CD4-positive, alpha-beta T cell treated with Interleukin-1 beta for 1 hour (primary cell): ENCODE results near the gene GPS1.
"Not testable (repeated sequence)": the region's sequence is repeated elsewhere in the genome, so short reads cannot be mapped to it uniquely, and the experiment has no call there.

Experiments
- DNase-seq, 2 donors: peaks; one replicate each; pipeline ENCODE4 v3.0.0-alpha.2; 2020 to 2022

The GPS1 gene

DNA sequence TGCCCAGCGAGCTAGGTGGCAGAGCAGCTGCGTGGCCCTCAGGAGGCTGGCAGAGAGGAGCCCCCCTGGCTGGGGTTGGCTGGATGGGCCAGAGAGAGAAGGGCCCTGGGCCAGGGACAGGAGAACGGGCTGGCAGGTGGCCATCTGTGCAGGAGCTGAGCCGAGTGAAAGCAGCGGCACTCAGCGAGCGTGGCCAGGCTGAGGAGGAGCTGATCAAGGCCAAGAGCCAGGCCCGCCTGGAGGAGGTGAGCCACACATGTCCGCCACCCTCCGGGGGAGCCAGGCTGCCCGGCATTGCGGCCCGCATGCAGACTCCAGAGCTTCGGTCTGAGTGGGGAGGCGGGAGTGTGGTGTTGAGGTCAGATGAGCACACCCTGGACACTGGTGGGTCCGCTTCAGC is 22.3 kb upstream of the GPS1 start:
- DNase-seq, result no peak

DNA sequence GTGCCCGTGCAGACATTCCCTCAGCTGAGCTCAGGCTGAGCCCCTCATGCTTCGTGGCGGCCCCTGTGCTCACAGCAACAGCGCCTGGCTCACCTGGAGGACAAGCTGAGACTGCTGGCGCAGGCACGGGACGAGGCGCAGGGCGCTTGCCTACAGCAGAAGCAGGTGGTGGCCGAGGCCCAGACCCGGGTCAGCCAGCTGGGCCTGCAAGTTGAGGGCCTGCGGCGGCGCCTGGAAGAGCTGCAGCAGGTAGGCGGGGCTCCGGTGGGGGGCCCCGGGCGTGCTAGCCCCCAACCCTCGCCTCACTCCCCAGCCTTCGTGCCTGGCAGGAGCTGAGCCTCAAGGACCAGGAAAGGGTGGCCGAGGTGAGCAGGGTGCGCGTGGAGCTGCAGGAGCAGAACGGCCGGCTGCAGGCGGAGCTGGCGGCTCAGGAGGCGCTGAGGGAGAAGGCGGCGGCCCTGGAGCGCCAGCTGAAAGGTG is 21.7 kb upstream of the GPS1 start:
- no peak for DNase-seq

DNA sequence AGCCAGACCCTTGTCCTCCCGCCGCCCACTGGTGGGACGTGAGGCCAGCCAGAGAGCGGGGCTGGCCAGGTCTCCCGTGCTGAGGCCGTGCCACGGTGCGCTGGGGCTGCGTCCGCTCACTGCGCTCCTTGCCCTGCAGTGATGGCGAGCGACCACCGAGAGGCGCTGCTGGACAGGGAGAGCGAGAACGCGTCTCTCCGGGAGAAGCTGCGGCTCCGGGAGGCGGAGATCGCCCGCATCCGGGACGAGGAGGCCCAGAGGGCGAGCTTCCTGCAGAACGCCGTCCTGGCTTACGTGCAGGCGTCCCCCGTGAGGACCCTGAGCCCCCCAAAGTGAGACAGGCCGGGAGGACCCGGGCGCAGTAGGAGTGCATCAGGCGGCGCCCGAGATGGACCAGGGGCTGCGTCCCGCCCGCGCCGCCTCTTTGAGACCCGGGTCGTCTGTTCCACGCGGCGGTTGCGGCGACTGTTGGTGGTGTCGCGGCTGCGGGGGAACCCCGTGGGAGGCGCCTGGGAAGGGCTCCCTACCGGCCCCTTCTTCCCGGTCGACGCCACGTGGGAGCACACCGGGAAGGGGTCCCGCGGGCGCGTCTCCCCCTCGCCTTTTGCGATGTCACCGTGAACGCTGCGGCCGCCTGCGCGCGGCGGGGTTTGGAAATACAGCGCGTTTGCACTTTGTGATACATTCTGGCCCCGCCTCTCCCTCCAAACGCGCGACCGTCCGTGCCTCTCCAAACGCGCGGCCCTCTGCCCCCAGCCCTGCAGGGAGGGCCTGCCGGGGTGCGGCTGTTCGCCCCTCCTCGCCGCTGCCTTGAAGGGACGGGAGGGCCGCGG is 21.0 kb upstream of the GPS1 start:
- DNase-seq, result peak; percentile 81 to 83

DNA sequence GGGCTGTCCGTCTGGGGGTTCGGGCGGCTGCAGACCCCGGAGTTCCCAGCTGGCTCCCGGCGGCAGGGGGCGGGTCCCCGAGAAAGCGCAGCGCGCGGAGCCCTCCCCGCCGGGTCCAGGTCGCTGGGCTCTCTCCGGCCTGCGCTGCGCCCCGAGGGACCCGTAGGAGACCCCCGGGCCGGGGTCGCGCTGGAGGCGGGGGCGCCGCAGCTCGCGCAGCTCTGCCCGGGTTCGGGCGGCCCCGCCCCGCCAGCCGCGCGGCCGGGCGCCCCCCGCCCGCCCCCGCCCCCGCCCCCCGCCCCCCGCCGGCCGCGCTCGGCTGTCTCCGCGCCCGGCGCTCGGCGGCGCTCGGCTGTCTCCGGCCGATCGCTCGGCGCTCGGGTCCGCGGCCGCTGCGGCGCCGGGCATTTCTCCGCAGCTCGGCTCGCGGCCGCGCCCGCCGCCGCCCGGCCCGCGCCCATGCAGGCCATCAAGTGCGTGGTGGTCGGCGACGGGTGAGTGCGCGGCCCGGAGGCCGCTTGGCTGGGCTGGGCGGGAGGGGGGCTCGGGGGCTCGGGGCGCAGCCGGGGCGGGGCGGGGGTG is 20.3 kb upstream of the GPS1 start, which contains the start of gene RAC3:
RAC3 (plus strand) TSS at position 376 of the 582 bp plus-strand sequence; CDS start at position 460, 84 bp downstream.
- DNase-seq, result no peak

DNA sequence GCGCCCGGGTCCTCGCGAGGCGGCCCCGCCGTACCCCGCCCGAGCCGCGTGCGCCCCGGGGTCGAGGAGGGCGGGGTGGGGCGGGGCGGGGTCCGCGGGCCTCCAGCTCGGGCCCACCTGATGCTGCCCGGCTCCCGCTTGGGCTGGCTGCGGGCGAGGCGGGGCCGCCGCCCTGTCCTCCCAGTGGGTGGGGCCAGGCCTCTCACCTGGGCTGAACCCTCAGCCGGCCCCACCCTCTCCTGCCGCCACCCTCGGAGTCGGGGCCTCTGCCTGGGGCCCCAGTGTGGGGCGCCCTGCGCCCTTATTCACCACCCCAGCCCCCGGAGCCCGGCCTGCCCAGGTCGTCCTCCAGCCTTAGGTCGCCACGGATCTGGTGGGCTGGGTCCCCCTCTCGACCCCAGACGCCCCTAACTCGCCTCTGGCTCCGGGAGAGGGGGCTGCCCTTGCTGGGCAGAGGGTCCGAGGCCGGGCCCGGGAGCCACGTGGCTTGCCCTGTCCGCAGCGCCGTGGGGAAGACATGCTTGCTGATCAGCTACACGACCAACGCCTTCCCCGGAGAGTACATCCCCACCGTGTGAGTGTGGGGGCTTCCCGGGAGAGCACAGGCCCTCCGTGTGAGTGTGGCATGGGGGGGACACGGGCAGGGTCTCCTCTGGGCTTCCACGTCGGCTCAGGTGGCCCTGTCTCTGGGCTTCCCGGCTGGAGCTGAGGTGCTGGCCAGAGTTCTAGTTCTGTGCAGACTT is 19.6 kb upstream of the GPS1 start:
- DNase-seq, result peak; percentile 40 to 51

DNA sequence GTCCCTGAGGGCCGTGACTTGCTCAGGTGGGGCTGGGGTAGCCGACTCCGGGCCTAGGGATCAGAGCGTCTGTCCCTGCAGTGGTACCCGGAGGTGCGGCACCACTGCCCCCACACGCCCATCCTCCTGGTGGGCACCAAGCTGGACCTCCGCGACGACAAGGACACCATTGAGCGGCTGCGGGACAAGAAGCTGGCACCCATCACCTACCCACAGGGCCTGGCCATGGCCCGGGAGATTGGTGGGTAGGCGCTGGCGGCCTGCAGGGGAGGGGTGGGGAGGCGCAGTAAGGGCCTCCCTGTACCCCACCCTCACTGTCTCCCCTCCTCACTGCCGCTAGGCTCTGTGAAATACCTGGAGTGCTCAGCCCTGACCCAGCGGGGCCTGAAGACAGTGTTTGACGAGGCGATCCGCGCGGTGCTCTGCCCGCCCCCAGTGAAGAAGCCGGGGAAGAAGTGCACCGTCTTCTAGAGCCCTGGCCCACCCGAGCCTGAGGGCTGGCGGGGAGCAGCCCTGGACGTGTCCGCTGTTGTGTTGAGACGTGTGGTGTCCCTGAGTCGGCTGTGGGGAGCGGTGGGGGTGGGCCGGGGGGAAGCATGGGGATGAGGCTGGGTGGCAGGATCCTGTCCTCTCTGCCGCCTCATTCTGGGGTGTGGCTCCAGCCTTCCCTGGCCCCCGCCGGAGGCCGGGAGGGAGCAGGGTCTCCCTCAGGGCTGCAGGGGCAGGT is 18.2 kb upstream of the GPS1 start:
- DNase-seq, result no peak

DNA sequence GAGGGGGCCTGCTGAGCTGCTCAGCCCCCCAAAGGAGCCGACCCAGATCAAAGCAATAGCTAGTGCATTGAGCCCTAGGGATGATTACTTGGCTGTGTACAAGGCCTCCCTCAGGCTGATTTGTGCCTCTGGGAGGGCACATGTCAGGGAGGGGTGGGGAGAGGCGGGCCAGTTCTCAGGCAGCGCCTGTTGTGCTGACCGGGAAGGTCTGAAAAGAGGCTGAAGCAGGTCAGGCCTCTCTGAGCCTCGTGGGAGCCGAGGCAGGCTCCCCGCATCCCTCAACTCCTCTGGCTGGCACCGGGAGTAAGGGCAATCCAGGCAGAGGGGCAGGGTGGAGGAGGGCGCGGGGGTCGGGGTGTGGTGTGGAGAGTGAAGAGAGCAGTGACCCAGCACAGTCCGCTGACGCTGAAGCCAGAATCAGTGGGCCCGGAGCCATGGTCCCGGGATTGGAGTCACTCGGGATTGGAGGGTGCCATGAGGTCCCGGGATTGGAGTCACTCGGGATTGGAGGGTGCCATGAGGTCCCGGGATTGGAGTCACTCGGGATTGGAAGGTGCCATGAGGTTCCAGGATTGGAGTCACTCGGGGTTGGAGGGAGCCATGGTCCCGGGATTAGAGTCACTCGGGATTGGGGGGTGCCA is 17.2 kb upstream of the GPS1 start:
- no peak for DNase-seq

DNA sequence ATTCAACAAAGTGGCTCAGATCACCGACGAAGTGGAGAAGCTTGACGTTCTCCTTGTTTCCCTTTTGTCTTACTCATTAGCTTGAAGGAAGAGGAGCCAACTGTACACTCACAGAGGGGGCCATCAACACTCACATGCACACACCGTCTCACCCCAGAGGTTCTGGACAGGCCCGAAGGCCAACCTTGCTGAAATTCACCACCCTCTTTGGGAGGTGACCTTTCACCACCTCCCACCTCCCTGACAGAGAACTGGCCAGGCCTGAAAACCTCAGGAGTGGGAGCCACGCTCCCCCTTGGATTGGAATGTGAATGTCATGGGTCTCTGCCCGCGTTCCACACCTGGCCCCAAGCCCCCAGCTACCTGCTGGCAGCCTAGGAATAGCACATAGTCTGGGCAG is 16.2 kb upstream of the GPS1 start:
- no peak for DNase-seq

DNA sequence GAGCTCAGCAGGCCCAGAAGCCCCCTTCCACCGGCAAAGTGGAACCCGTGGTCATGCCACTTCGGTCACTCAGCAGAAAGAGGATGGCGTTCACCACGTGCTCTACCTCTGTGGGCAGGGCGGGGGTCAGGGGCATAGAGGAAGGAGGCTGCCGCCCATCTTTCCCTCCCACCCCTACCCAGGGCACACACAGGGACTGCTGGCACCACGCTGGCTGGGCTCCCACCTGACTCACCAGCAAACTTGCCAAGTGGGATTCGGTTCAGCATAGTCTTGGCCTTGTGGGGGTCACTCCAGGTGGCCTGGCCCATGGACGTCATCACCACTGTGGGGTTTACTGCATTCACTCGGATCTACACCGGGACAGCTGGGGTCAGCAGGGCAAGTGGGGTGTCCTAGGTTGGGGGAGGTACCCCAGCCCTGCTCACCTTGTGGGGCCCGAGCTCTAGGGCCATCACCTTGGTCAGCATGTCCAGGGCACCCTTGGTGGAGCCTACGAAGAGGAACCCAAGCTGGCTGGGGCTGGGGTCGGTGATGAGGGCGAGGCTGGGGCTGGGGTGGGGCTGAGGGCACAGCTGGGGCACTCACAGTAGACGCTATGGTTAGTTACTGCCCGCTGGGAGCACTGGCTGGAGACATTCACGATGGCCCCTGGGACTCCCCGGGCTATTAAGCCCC is 15.6 kb upstream of the GPS1 start:
- DNase-seq, result no peak

DNA sequence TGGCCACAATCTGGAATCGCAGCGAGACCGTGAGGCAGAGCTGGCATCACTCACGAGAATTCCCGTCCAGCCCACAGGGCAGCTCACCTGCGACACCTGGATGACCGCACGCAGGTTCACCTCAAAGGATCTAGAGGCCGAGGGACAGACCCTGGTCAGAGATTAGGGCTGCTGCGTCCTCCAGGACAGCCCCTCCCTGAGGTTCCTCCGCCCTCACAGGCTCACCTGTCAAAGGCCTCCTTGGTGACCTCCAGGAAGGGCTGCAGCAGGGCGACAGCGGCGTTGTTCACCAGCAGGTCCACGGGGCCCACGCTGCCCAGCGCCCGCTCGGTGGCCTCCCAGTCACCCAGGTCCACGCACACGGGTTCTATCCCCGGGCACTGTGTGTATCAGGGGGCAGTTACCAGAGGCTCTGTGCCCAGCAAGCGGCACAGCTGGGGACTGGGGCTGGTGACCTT is 15.0 kb upstream of the GPS1 start:
- no peak for DNase-seq

DNA sequence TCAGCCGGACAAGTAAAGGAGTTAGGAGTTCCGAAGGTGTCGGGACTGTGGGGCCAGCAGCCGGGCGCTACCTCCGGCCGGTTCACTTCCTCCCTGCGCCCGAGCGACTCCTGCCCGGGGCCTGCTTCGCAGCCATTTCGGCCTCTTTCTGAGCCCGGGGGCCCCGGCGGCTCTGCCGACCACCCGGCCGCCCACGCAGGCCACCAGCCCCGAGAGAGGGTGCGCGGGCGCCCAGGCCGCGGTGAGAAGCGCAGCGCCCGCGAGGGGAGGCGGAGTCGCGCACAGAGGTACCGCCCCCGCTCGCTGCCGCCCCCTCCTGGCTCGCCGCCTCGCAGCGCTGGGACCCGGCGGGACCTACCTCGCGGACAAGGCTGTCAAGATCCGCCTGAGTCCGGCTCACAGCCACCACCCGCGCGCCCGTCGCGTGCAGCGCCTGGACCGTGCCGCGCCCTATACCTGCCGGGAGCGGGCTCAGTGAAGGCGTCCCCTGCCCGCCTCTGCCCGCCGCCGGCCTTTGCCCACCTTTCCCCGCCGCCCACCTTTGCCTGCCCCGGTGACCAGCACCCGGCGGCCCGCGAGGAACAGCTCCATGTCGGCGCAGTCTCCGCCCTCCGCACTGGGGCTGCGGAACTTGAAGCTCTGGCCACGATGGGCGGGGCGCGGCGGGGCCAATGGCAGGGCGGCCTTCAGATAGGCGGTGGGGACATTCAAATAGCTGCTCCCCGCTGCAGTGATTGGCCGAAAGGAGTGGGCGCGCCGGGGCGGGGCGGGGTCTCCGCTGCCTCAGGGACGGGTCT is 14.4 kb upstream of the GPS1 start, which contains the start of gene DCXR:
DCXR (minus strand) TSS at position 606 of the 797 bp plus-strand sequence; CDS start at position 591, 15 bp downstream.
- DNase-seq, result peak; percentile 96

DNA sequence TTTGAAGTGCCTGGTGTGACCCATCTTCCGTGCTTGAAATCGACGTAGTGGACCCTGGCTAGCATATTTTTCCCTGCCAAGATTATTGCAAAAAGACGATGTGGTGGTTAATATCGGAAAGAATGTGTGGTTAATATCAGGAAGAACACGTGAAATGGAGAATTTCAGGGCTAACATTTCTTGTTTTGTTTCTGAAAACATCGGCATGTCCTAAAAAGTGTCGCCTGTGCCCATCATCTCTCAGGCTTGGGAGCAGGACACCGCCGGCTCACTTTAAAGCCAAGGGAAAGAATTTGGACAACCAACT is 13.9 kb upstream of the GPS1 start:
- no peak for DNase-seq

DNA sequence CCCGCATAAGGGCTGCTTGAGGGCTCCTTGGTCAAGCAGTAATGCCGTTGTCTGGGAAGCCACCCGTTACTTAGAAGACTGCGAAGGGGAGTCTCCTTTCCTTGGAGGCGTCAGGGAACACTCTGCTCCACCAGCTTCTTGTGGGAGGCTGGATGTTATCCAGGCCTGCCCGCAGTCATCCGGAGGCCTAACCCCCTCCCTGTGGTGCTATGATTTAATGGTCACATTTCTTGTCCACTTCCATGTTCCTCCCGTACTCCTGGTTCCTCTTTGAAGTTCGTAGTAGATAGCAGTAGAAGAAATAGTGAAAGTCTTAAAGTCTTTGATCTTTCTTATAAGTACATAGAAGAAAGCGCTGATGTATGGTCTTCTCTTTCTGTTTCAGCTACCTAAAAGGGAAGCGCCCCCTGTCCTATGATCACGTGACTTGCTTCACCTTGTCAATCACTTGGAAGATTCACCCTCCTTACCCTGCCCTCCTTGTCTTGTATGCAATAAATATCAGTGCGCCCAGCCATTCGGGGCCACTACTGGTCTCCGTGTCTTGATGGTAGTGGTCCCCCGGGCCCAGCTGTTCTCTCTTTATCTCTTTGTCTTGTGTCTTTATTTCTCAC is 12.8 kb upstream of the GPS1 start:
- not testable (repeated sequence) for DNase-seq

DNA sequence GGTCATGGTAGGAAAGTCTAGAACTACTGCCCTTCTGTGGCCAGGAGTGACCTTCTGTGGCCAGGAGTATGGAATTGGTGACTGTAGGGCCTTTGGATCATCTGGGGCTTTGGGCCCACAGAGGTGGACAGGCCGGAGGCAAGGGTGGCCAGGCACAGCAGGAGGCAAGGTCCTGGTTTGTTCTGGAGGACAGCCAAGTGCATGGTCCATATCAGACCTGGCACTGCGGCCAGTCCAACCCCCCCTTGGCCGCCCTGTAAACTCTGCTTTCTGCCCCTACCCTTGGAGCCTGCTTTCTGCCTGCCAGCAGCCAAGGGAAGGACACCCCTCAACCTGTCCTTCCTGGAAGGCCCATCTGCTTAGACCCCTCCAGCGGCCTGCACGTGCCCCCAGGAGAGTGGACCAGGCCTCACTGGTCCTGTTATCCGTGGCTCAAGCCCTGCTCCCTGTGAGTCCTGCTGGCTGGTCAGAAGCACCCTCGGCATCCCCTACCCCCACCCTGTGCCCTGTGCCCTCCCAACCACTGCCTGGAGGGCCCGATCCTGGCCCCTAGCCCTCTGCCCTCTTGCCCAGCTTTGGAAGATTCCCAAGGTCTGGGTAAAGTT is 11.9 kb upstream of the GPS1 start:
- DNase-seq, result no peak

DNA sequence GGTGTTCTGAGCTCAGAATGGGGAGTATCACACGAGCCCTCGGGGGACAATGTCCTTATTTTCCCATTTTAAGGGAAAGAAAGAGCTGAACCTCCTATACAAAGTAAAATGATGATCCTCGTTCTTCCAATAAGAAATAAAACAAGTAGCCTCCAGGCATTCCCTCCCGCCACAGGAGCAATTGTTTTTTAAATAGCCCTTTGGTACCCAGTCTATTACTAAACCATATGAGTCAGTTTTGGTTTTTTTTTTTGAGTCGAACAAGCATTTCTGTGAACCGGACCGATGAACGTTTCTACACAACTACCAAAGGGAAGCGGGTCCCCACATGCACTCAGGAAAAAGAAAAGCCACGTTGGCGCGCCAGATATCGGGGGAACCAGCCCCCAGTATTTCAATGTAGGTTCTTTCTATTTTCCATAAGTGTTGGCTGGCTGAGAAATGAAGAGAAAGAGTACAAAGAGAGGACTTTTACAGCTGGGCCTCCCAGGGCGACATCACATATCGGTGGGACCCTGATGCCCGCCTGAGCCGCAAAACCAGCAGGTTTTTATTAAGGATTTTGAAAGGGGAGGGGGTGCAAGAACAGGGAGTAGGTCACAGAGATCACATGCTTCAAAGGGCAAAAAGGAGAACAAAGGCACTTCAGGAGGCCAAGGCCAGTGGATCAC is 10.4 kb upstream of the GPS1 start:
- no peak for DNase-seq

DNA sequence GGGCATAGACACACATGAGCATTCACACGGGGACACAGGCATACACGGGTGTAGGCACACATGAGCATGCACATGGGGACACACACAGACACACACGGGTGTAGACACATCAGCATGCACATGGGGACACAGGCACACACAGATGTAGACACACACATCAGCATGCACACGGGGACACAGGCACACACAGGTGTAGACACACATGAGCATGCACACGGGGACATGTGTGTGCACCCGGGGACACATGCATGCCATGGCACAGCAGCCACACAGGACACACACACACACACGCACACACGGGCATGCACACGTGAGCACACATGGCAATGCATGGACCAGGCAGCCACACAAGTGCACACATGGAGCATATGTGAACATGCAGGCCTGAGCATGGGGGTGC is 9.0 kb upstream of the GPS1 start:
- DNase-seq, result no peak

DNA sequence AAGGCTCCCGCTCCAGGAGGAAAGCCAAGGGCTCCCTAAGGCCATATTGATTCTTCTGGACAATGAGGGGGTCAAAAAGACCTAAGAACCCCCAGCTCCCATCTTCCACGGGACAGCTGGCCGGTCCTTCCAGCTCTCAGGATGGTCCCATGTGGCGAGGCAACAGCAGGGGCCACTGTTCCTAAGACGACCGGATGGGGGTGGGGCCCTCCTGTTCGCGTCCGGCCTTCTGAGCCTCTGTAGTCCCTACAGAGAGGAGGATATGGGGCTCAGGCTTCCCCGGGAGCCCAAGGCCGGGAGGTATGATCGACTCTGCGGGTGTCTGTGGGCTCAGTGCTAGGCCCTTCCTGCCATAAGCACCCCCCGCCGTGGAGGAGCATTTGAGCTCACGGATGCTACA is 8.2 kb upstream of the GPS1 start:
- no peak for DNase-seq

DNA sequence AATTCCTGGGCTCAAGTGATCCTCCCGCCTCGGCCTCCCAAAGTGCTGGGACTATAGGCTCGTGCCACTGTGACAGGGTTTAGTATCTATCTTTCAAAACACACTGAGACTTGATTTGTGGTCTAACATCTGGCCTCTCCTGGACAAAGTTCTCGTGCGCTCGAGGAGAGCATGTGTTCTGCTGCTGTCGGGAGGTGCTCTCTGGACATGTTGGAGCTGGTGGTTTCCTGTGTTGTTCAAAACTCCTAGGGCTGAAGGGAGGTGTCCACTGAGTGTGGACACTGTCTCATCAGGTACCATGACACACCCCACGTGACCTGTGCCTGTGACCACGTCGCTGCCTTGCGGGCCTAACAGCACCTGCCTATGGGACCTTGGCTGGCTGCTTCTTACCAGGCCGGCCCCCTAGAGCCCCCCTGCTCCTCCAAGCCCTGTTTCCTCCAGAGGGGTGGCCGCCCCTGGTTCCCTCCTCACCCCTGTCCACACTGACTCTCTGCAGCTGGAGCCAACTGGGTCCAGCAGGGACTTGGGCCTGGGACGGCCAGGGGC is 5.7 kb upstream of the GPS1 start:
- DNase-seq, result no peak

DNA sequence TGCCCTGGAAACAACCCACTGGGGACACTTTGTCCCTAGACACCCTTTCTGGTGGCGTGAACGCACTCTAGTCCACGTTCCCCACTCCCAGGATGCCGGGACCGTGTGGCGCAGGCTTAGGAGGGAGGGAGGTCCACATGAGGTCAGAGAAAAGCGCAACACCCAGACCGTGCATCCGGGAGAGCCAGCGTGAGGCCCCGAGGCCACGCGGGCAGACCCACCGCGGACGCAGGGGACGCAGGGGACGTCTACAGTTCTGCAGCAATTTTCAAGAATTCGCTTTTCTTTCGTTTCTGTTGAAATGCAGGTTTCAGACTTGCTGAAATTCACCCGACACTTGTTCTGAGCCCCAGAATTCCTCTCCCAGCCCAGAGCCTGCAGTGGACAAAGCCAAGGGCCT is 4.8 kb upstream of the GPS1 start:
- DNase-seq, result no peak
